A549 treated with DMSO at 1 μM for 4 hours (cell line): ENCODE results near the gene GPLD1. TPM values are rescaled to one million over a fixed set of nuclear protein-coding genes. Genes with fewer than 3 reads are reported as not detected.

Experiments
- total RNA-seq: library from RNA; stranded (reverse); fragments of 200-300 nt; extraction: Qiagen RNA extraction; gene quantifications from 5 replicates; pipeline ENCODE4 v1.2.3, GENCODE V29; 2022; ENCODE audit warnings: low read depth

Gene GPLD1
- total RNA-seq: 0.84 to 1.1 TPM (median 0.91 TPM) in 5 replicates

GRCh38 chr6:24489470-24489869 lies at the start of gene GPLD1:
Gene GPLD1 (minus strand): TSS chr6:24489578. CDS start chr6:24489511, 67 bp downstream.

DNA sequence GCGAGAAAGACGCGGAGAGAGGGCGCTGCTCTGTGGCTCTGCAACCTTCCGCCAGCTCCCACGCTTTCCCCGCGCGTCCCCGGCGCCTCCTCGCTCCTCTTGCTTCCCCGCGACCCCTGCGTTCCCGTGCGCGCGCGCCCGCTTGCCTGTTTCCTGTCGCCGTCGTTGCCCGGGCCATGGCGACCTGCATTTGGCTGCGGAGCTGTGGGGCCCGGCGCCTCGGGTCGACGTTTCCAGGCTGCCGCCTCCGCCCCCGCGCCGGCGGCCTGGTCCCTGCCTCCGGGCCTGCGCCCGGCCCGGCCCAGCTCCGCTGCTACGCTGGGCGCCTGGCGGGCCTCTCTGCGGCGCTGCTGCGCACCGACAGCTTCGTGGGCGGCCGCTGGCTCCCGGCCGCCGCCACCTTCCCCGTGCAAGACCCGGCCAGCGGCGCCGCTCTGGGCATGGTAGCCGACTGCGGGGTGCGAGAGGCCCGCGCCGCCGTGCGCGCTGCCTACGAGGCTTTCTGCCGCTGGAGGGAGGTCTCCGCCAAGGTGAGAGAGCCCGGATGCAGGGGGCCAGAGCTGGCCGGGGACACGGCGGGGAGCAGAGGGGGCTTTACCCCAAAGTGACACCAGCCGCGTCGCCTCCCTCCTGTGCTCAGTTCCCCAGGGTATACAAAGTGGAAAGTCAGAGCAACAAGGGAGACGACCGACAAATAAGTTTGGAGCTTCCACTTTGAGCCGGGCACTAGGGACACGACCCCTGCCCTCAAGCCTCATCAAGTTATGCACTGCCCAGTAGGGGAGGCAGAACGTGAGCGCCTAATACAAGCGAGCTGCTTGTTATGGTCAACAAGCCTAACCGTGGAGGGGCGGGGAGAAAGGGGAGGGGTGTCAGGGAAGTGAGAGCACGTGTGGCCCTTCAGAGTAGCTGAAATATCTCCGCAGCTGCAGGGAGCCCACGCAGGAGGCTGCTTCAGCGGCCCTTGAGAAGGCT lies 5.7 kb upstream of the GPLD1 start, which contains the start of gene ALDH5A1:
ALDH5A1 (plus strand) TSS at position 149 of the 975 bp plus-strand sequence; CDS start at position 177, 28 bp downstream.

DNA sequence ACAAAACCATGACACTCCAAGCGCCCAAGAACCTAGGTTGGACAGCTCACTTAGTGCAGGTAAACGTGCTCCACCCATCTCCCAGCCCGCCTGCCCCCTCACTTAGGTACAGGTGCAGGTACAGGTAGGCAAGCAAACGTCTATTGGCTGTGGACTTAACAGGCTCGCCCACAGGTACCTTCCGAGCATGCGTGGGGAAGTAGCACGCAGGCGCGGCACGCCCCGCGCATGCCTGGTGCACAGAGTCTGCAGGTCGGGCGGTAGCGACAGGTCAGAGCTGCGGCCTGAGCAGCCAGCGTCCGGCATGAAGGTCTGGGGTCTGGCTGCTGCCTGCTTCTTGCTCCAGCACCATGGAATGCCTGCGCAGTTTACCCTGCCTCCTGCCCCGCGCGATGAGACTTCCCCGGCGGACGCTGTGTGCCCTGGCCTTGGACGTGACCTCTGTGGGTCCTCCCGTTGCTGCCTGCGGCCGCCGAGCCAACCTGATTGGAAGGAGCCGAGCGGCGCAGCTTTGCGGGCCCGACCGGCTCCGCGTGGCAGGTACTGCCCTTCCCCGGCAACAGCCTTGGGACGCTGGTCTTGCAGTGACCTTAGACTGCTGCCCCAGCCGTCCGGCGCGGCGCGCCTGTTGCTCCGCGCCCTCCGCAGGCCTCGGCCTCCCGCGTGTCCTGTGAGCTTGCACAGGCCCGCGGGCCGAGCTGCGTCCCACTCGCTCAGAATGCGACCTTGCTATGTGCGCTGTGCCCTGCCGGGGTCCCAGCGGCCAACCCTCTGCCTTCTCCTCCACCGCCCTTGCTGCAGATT lies 86.5 kb downstream of the GPLD1 start, which contains the start of gene MRS2:
MRS2 (plus strand) TSS at position 240 of the 804 bp plus-strand sequence; CDS start at position 351, 111 bp downstream.

Other genes with a start within 250 kb of the GPLD1 start
- gene DCDC2, start 131.5 kb downstream of the GPLD1 start, total RNA-seq: 3.3 to 4.1 TPM (median 3.8 TPM) in 5 replicates
- 17.9 to 24.2 TPM (median 21.4 TPM) in 5 replicates for gene MRS2, start 86.6 kb downstream of the GPLD1 start, total RNA-seq
- 6.6 to 8.7 TPM (median 8.4 TPM) in 5 replicates for gene ALDH5A1, start 5.4 kb upstream of the GPLD1 start, total RNA-seq
- 2.9 to 3.5 TPM (median 3.2 TPM) in 5 replicates for gene KIAA0319, start 156.6 kb upstream of the GPLD1 start, total RNA-seq
- 44.1 to 51.3 TPM (median 47.3 TPM) in 5 replicates for gene TDP2, start 177.3 kb upstream of the GPLD1 start, total RNA-seq
- gene ACOT13, start 177.5 kb upstream of the GPLD1 start, total RNA-seq: 19.0 to 30.1 TPM (median 26.7 TPM) in 5 replicates
- gene C6orf62, start 229.6 kb upstream of the GPLD1 start, total RNA-seq: 54.0 to 62.4 TPM (median 56.7 TPM) in 5 replicates